NB4 (cell line): ENCODE results near the gene ECPAS.
"Not testable (repeated sequence)": the region's sequence is repeated elsewhere in the genome, so short reads cannot be mapped to it uniquely, and the experiment has no call there.

Source experiments
- DNase-seq: peaks from one replicate; pipeline ENCODE4 v3.0.0; 2010; ENCODE audit warnings: low read depth
- H3K4me3 ChIP-seq: one replicate; pipeline ENCODE4 v1.5.1; 2011; ENCODE audit warnings: mild to moderate bottlenecking, low read depth, low read length, moderate library complexity
- MYC ChIP-seq: IDR thresholded peaks from 2 replicates; pipeline ENCODE4 v1.6.1; 2011; ENCODE audit warnings: low read depth, low read length
- POLR2A ChIP-seq: IDR thresholded peaks from 2 replicates; pipeline ENCODE4 v1.6.1; 2011; ENCODE audit warnings: mild to moderate bottlenecking; ENCODE audit not compliant: insufficient read length; ENCODE audit errors: extremely low read depth
- TF ChIP-seq, protein P1 (sequence below): IDR thresholded peaks from one replicate; pipeline ENCODE4 v1.5.1; 2012; ENCODE audit warnings: low read depth, low read length
- TF ChIP-seq, protein P2 (sequence below): IDR thresholded peaks from 2 replicates; pipeline ENCODE4 v1.6.1; 2011; ENCODE audit warnings: low read depth, low read length

Gene ECPAS

DNA sequence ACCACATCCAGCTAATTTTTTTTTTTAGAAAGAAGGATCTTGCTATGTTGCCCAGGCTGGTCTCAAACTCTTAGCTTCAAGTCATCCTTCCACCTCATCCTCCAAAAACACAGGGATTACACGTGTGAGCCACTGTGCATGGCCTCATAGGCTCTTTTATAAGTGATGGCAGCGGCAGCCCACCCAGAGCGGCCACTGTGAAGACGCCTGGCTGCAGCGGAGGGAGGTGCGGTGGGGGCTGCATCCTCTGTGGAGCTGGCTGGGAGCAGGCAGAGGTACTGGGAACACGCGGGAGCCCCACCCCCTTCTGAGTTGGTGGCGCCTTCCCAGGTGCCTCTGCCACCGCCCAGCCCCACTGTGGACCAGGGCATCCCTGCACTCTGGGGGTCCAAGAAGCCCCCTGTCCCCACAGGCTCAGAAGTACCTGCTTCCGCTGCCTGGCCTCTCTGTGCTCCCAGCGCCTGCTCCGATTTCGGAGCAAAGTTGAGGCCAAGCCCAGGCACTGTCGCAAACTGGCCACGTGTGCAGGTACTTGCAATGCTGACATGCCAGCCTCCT lies 16.9 kb upstream of the ECPAS start:
- TF ChIP-seq MYC = no peak
- no peak for TF ChIP-seq POLR2A
- TF ChIP-seq, protein P1, sequence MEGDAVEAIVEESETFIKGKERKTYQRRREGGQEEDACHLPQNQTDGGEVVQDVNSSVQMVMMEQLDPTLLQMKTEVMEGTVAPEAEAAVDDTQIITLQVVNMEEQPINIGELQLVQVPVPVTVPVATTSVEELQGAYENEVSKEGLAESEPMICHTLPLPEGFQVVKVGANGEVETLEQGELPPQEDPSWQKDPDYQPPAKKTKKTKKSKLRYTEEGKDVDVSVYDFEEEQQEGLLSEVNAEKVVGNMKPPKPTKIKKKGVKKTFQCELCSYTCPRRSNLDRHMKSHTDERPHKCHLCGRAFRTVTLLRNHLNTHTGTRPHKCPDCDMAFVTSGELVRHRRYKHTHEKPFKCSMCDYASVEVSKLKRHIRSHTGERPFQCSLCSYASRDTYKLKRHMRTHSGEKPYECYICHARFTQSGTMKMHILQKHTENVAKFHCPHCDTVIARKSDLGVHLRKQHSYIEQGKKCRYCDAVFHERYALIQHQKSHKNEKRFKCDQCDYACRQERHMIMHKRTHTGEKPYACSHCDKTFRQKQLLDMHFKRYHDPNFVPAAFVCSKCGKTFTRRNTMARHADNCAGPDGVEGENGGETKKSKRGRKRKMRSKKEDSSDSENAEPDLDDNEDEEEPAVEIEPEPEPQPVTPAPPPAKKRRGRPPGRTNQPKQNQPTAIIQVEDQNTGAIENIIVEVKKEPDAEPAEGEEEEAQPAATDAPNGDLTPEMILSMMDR = no peak
- TF ChIP-seq, protein P2, sequence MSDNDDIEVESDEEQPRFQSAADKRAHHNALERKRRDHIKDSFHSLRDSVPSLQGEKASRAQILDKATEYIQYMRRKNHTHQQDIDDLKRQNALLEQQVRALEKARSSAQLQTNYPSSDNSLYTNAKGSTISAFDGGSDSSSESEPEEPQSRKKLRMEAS = no peak
- no peak overlapping the region for H3K4me3 ChIP-seq
- DNase-seq = no peak

DNA sequence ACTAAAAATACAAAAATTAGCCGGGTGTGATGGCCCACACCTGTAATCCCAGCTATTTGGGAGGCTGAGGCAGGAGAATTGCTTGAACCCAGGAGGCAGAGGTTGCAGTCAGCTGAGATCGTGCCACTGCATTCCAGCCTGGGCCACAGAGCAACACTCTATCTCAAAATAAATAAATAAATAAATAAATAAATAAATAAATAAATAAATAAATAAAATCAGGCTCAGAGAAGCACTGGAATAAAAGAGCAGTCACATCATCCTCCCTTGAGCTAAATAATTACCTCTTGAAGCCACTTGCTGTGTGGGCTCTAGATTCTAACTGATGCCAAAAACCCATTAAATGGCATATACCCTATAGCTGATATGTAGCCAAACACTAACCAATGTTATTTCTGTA lies 13.0 kb upstream of the ECPAS start:
- DNase-seq, H3K4me3 ChIP-seq: not testable (repeated sequence)

DNA sequence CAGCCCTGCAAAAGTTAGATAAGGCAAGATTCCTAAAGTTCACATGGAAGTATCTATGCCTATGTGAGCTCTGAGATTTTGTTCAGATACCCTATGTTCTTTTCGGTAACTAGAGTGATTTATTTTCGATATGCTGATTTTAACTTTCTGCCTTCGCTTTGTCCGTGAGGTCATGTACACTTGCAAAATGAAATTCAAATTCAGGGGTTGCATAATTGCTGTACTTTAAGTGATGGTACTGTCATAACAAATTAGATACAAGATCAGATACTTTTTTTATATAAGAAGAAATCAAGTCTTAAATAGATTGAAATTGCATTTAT lies 350 bp upstream of the ECPAS start:
- H3K4me3 ChIP-seq = peak overlapping the region; percentile 75
- TF ChIP-seq, protein P2 = no peak
- TF ChIP-seq MYC (no peak), POLR2A (no peak)
- TF ChIP-seq, protein P1 = no peak
- DNase-seq = no peak

DNA sequence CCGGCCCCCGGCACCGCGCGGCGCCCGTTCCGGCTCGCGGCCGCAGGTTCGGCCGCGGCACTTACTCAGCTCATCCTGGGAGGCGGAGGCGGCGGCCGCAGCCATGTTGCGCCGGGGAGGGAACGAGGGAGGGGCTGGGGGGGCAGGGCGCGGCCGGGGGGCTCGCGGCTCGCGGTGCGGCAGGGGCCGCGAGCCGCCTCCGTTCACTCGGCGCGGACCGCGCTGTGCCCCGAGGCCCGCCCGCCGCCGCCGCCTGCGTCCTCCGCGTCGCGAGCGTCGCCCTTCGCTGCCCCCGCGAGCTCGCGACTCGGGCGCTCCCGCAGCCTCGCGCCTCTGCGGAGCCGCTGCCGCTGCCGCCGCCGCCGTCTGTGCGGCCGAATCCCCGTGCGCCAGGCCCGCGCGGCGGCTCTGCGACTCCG lies 735 bp downstream of the ECPAS start:
- peak; percentile 69 for DNase-seq
- H3K4me3 ChIP-seq = no peak overlapping the region
- TF ChIP-seq, protein P1 = no peak
- TF ChIP-seq POLR2A (no peak), MYC (no peak)
- TF ChIP-seq, protein P2 = no peak

DNA sequence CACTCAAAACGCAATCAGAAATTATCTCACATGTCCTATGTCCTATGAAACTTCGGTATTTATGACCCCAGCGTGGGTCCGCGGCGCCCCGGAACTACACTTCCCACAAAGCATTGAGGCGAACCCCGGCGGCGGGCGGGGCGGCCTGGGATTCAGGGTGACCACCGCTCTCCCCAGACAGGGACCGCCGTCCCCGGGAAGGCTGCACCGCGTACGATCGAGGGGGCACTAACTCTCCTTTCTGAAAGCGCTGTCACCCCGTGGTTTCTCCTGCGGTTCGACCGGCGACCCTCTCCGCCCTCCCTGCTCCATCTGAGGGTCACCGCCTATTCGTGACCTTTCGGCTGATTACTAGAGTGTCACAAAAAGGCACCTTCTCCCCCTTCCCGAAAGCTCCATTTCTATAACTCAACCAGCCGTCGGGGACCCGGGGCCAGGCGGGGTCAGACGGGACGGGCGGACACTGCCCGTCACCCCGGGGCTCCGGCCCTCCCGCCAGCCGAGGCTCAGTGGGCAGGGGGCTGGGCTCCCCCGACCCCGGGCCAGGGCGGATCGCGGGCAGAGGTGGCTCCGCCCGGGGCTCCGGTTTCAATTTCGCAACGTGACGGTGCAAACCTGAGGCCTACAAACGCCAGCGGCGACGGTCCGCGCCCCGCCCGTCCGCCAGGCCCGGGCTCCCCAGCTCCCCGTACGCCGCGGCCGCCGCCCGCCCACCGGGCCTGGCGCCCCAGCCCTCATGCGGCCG lies 1.3 kb downstream of the ECPAS start:
- peak; percentile 82 for DNase-seq
- TF ChIP-seq, protein P1 = no peak
- TF ChIP-seq MYC = no peak; the same call in 1 of the 2 replicates
- TF ChIP-seq, protein P2 = peak; percentile 28; the same call in 1 of the 2 replicates
- peak overlapping the region; percentile 80 for H3K4me3 ChIP-seq

DNA sequence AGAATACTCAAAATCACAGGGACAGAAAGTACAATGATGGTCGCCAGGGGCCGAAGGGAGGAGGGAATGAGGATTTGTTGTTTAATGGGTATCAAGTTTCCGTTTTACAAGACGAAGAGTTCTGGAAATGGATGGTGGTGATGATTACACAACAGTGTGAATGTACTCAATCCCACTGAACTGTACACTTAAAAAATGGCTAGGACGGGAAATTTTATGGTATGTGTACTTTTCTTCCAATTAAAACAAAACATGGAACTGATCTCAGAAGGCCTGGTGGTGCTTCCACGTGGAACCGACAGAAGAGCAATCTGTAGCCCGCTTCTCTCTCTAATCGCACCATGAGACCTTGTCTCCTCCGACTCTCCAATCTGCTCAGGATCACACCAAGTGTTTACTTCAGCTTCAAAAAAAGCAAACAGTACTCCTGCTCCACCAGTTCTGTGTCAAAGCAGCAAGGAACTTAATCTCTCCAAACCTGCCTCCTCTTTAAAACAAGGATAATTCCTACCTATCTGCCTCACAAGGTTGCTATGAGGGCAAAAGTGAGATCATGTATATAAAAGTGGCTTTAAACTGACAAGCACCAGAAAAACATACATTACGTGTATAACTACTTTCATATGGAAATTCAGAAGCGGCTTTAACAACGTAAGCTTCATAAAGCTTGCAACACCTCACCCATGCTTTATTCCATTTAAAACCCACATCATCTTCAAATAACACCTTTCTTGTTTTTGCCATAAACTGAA lies 2.1 kb downstream of the ECPAS start:
- peak; percentile 46 for DNase-seq
- H3K4me3 ChIP-seq = peak overlapping the region; percentile 80
- TF ChIP-seq, protein P1 = no peak
- 0 out of 2 replicates have a peak, but pooled peaks have one; percentile 9 for TF ChIP-seq MYC
